Keratinocyte (primary cell): ENCODE measurements around the gene RMC1. TPM values are rescaled to one million over a fixed set of nuclear protein-coding genes. Genes with fewer than 3 reads are reported as not detected.
"Not testable (repeated sequence)": the region's sequence is repeated elsewhere in the genome, so short reads cannot be mapped to it uniquely, and the experiment has no call there.

Experiments
- DNase-seq: peaks from one replicate; pipeline ENCODE4 v3.0.0-alpha.2; 2011; ENCODE audit warnings: low read depth, missing footprints, low spot score
- FAIRE-seq: peaks from 2 replicates; lab custom pipeline; 2011; peaks lifted over from hg19 to GRCh38; lab: Jason Lieb, UNC
- H2AFZ ChIP-seq: 2 replicates; pipeline ENCODE4 v1.6.0; 2012; ENCODE audit warnings: low read length, control low read depth, inconsistent platforms; ENCODE audit not compliant: control insufficient read depth
- H3K27ac ChIP-seq: 2 replicates; pipeline ENCODE4 v1.5.1; 2011; ENCODE audit warnings: low read length; ENCODE audit not compliant: control insufficient read depth, insufficient read depth
- H3K27me3 ChIP-seq: 3 replicates; pipeline ENCODE4 v1.6.0; 2011; ENCODE audit warnings: low read length; ENCODE audit not compliant: control insufficient read depth, insufficient read depth; ENCODE audit errors: extremely low read depth
- H3K36me3 ChIP-seq, 2 experiments: 2 replicates in 1 of 2; 3 replicates in 1 of 2; pipeline ENCODE4 v1.5.1; 2011; ENCODE audit warnings: low read length in 2 of 2, mild to moderate bottlenecking in 1 of 2; ENCODE audit not compliant: control insufficient read depth in 2 of 2, insufficient read depth in 2 of 2; ENCODE audit errors: extremely low read depth in 1 of 2
- H3K4me1 ChIP-seq: 3 replicates; pipeline ENCODE4 v1.5.1; 2011; ENCODE audit warnings: low read length; ENCODE audit not compliant: control insufficient read depth, insufficient read depth; ENCODE audit errors: extremely low read depth
- H3K4me2 ChIP-seq: 3 replicates; pipeline ENCODE4 v1.6.0; 2011; ENCODE audit warnings: low read depth, low read length; ENCODE audit not compliant: control insufficient read depth, insufficient read depth; ENCODE audit errors: extremely low read depth
- H3K4me3 ChIP-seq, 3 experiments: fragments of 200-600 bp in 1 of 3; sonication (generic) in 1 of 3; 2 replicates in 2 of 3; 3 replicates in 1 of 3; pipeline ENCODE4 v1.5.1; 2011 to 2016; ENCODE audit warnings: low read length in 3 of 3, mild to moderate bottlenecking in 3 of 3, control low read depth in 2 of 3, inconsistent platforms in 1 of 3, low read depth in 1 of 3, mixed read lengths in 1 of 3, mixed run types in 1 of 3, moderate library complexity in 1 of 3; ENCODE audit not compliant: control insufficient read depth in 2 of 3, insufficient read depth in 2 of 3; ENCODE audit errors: extremely low read depth in 1 of 3
- H3K79me2 ChIP-seq: 2 replicates; pipeline ENCODE4 v1.6.0; 2012; ENCODE audit warnings: low read length; ENCODE audit not compliant: control insufficient read depth, insufficient read depth
- H3K9ac ChIP-seq: 3 replicates; pipeline ENCODE4 v1.6.0; 2011; ENCODE audit warnings: low read length; ENCODE audit not compliant: control insufficient read depth, insufficient read depth; ENCODE audit errors: extremely low read depth
- H3K9me1 ChIP-seq: 3 replicates; pipeline ENCODE4 v1.6.0; 2011; ENCODE audit warnings: low read length; ENCODE audit not compliant: control insufficient read depth, insufficient read depth; ENCODE audit errors: extremely low read depth
- H3K9me3 ChIP-seq: 2 replicates; pipeline ENCODE4 v1.5.1; 2012; ENCODE audit warnings: low read depth, low read length; ENCODE audit not compliant: control insufficient read depth
- H4K20me1 ChIP-seq: 3 replicates; pipeline ENCODE4 v1.6.0; 2011; ENCODE audit warnings: low read length; ENCODE audit not compliant: control insufficient read depth, insufficient read depth; ENCODE audit errors: extremely low read depth
- CTCF ChIP-seq, 3 experiments: IDR thresholded peaks in 1 of 3; conservative IDR thresholded peaks in 1 of 3; optimal IDR thresholded peaks in 1 of 3; 2 replicates in 2 of 3; 3 replicates in 1 of 3; pipeline versions ENCODE3 to v1.5.1; 2011; ENCODE audit warnings: low read length in 3 of 3, mild to moderate bottlenecking in 3 of 3, moderate library complexity in 2 of 3, control low read depth in 1 of 3, inconsistent platforms in 1 of 3; ENCODE audit not compliant: insufficient read depth in 2 of 3; ENCODE audit errors: extremely low read depth in 1 of 3
- EZH2 ChIP-seq: IDR thresholded peaks from one replicate; pipeline ENCODE4 v1.6.1; 2012; ENCODE audit warnings: inconsistent platforms, mild to moderate bottlenecking, low read length, moderate library complexity
- dilution Hi-C: fragments of 300-500 bp; cut with MboI; formaldehyde crosslinking; loops from one replicate; pipeline ENCODE4 v1.7.0; 2020; ENCODE audit warnings: low sequenced_read_pairs; ENCODE audit not compliant: extremely low pct_ligation_motif_present
- polyA plus RNA-seq, 5 experiments: library from polyadenylated mRNA; depleted of rRNA in 3 of 5; stranded (reverse) in 3 of 5; stranded (forward) in 1 of 5; unstranded in 1 of 5; fragments of >200 nt; gene quantifications; 1 replicate in 1 of 5; 2 replicates in 3 of 5; 3 replicates in 1 of 5; pipeline versions ENCODE4 v1.2.1 to v1.2.3, GENCODE V29; 2011 to 2012; ENCODE audit warnings: missing spikeins in 2 of 5, low read depth in 1 of 5, low replicate concordance in 1 of 5

The RMC1 gene
- polyA plus RNA-seq, 1 donor (not counting 4 experiments of a cell fraction or from before 2014, with no cell fraction given) = 26.4 TPM

DNA sequence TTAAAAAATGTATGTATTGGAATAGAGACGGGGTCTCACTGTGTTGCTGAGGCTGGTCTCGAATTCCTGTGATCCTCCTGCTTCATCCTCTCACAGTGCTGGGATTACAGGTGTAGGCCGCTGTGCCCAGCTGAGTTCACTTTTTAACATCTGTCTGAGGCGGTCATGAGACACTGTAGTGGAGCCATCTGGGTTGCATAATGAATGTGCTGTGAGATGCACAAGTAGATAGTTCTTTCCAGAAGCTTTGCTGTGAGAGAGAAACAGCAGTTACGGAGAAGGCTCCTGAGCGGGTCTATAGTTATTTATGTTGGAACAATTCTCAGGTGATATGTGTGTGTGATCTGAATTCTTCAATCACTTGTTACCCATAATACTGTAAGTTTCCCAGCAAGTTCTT is 3.1 kb downstream of the RMC1 start:
- Histone ChIP-seq H3K27me3 (no peaks in the 10 kb centered on the region), H3K36me3 (peaks cover 9 to 14% of the 10 kb centered on the region in 2 experiments), H3K79me2 (peaks cover 35% of the 10 kb centered on the region), H3K9me3 (no peaks in the 10 kb centered on the region), H3K9me1 (no peaks in the 10 kb centered on the region), H3K9ac (no peak overlapping the region), H2AFZ (no peak overlapping the region), H3K27ac (no peak overlapping the region), H3K4me1 (peaks cover 18% of the 10 kb centered on the region), H3K4me2 (no peak overlapping the region), H3K4me3 (no peak overlapping the region), H4K20me1 (no peaks in the 10 kb centered on the region)
- dilution Hi-C loops = no loop called here
- FAIRE-seq (no peak), DNase-seq (no peak)
- TF ChIP-seq EZH2 = no peak
- TF ChIP-seq CTCF (optimal IDR thresholded peaks at IDR 0.05 in 1 of 3, IDR thresholded peaks at IDR 0.05 in 1 of 3, conservative IDR thresholded peaks at IDR 0.05 in 1 of 3; ENCODE audit: extremely low read depth in 1 of 3, insufficient read depth in 2 of 3, low read length in 3 of 3) = no peak

DNA sequence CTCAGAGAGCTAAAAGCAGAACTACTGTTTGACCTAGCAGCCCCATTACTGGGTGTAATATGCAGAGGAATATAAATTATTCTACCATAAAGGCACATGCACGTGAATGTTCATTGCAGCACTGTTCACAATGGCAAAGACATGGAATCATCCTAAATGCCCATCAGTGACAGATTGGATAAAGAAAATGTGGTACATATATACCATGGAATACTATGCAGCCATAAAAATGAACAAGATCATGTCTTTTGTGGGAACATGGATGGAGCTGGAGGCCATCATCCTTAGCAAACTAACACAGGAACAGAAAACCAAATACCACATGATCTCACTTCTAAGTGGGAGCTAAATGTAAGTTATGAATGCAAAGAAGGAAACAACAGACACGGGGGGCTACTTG is 7.6 kb downstream of the RMC1 start:
- H4K20me1 ChIP-seq, H3K27ac ChIP-seq, H3K27me3 ChIP-seq, H2AFZ ChIP-seq, DNase-seq, H3K9ac ChIP-seq, H3K9me1 ChIP-seq, H3K4me2 ChIP-seq, H3K4me3 ChIP-seq, dilution Hi-C loops, FAIRE-seq, H3K9me3 ChIP-seq: not testable (repeated sequence)
- peaks cover 15% of the 10 kb centered on the region for H3K79me2 ChIP-seq
- peaks cover 9 to 20% of the 10 kb centered on the region in 2 experiments for H3K36me3 ChIP-seq
- peaks cover 13% of the 10 kb centered on the region for H3K4me1 ChIP-seq

GRCh38 chr18:23512216-23512615 is 8.9 kb downstream of the RMC1 start:
- dilution Hi-C loops = not testable (repeated sequence)

More at GRCh38 chr18:23512216-23512615, 8.9 kb downstream of the RMC1 start:
- H3K79me2 ChIP-seq, H3K9me3 ChIP-seq, H3K9me1 ChIP-seq, H2AFZ ChIP-seq, H4K20me1 ChIP-seq, H3K27me3 ChIP-seq, H3K4me2 ChIP-seq, H3K4me3 ChIP-seq, DNase-seq, H3K27ac ChIP-seq, FAIRE-seq, H3K9ac ChIP-seq: not testable (repeated sequence)
- Histone ChIP-seq H3K4me1 (peaks cover 16% of the 10 kb centered on the region), H3K36me3 (peaks cover 9 to 23% of the 10 kb centered on the region in 2 experiments)
